Mucosa of stomach (tissue), 1 donor: ENCODE results near the gene MKLN1.

Source experiments
- H3K27me3 ChIP-seq: one replicate; pipeline ENCODE4 v1.7.0; 2013; ENCODE audit warnings: mild to moderate bottlenecking, low read length; ENCODE audit not compliant: control insufficient read depth, insufficient read depth
- H3K36me3 ChIP-seq: one replicate; pipeline ENCODE4 v1.7.0; 2013; ENCODE audit warnings: low read length; ENCODE audit not compliant: control insufficient read depth, insufficient read depth
- H3K4me1 ChIP-seq: one replicate; pipeline ENCODE4 v1.7.0; 2013; ENCODE audit warnings: mild to moderate bottlenecking, low read length; ENCODE audit not compliant: control insufficient read depth, insufficient read depth
- H3K4me3 ChIP-seq: one replicate; pipeline ENCODE4 v1.7.0; 2013; ENCODE audit warnings: low read length
- H3K9ac ChIP-seq: one replicate; pipeline ENCODE4 v1.7.0; 2013; ENCODE audit warnings: mild to moderate bottlenecking, low read length, moderate library complexity
- H3K9me3 ChIP-seq: one replicate; pipeline ENCODE4 v1.7.0; 2013; ENCODE audit warnings: mild to moderate bottlenecking, low read length, moderate library complexity; ENCODE audit not compliant: control insufficient read depth
- donor health status: Pancreatic carcinoma.

The MKLN1 gene

DNA sequence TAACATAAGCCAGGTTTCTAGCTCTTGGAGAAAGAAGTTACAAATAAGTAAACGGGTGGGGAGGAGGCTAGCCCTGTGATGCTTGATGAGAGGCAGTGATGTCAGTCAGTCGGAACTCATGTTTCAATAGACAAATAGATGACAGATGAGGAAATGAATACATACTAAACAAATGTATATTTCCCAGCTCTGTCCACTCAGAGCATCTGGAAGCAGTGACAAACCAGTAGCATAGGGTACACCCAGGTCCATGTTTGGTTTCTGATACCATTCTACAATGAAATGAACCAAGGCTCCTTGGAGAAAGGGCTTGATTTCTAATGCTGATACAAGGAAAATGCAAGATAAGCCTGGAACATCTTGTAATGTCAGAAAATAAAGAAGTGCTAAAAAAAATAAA is 198.1 kb downstream of the MKLN1 start:
- no peaks in the 10 kb centered on the region for H3K9me3 ChIP-seq
- peaks cover 9% of the 10 kb centered on the region for H3K4me1 ChIP-seq
- H3K4me3 ChIP-seq = no peak overlapping the region
- no peaks in the 10 kb centered on the region for H3K27me3 ChIP-seq
- H3K9ac ChIP-seq = no peak overlapping the region
- H3K36me3 ChIP-seq = no peaks in the 10 kb centered on the region

DNA sequence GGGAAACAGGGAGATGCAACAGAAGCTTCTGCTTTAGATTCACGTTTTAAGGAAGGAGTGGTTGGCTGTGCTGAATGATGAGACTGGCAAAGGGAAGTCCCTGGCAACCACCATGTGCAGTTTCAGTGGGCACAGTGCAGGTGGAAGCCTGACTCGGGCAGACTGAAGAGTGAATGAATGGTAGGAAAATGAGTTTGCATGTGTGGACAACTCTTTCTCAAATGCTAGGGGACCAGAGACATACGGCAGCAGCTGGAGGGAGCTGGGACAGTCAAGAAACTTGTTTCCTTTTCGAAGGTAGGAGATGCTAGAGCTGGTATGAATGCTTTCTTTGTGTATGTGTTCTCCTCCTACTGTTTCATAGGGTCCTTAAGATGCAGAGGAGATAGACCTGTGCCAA is 199.8 kb downstream of the MKLN1 start:
- no peaks in the 10 kb centered on the region for H3K36me3 ChIP-seq
- peaks cover 4% of the 10 kb centered on the region for H3K4me1 ChIP-seq
- H3K27me3 ChIP-seq = no peaks in the 10 kb centered on the region
- no peaks in the 10 kb centered on the region for H3K9me3 ChIP-seq
- H3K4me3 ChIP-seq = no peak overlapping the region
- H3K9ac ChIP-seq = no peak overlapping the region

DNA sequence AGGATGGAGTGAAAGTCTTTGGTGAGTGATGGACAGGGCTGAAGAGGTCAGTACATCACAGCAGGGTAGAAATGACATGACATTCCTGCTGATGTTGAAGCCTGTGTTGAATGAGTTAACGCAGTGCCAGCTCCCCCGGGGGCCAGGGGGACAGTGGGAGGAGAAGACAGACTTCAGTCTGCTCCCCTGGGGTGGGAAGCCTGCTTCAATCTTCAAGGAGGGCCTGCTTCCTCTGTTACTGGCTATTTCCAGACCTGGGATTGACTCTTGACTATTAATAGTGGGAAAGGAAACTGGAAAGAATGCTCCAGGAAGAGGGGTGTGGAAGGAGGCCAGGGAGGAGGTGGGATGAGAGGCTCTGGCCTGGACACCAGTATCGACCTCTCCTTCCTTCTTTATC is 201.5 kb downstream of the MKLN1 start:
- H3K4me3 ChIP-seq = no peak overlapping the region
- no peaks in the 10 kb centered on the region for H3K4me1 ChIP-seq
- H3K9me3 ChIP-seq = no peaks in the 10 kb centered on the region
- no peaks in the 10 kb centered on the region for H3K27me3 ChIP-seq
- no peak overlapping the region for H3K9ac ChIP-seq
- H3K36me3 ChIP-seq = no peaks in the 10 kb centered on the region

DNA sequence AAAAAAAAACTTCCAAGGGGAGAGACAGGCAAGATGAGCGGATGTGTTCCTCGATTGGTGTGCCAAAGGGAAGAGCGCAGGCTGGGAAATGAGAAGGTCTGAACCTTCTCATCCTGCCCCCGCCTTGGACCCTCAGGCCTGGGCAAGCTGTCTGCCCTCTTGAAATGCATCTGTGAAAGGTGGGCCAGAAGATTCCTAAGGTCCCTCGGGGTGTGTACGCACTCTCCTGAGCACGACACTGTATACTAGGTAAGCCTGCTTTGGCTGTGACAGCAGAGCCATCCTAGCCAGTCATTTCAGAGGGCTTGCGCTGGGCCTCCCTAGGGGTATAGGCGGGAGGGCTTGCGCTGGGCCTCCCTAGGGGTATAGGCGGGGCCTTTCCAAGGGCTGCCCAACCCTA is 201.9 kb downstream of the MKLN1 start:
- Histone ChIP-seq H3K36me3 (no peaks in the 10 kb centered on the region), H3K4me3 (no peak overlapping the region), H3K9me3 (no peaks in the 10 kb centered on the region), H3K27me3 (no peaks in the 10 kb centered on the region), H3K4me1 (no peaks in the 10 kb centered on the region), H3K9ac (no peak overlapping the region)

GRCh38 chr7:131530137-131530536 is 202.5 kb downstream of the MKLN1 start:
- Histone ChIP-seq H3K9me3 (no peaks in the 10 kb centered on the region), H3K36me3 (no peaks in the 10 kb centered on the region), H3K4me1 (no peaks in the 10 kb centered on the region), H3K9ac (no peak overlapping the region), H3K27me3 (no peaks in the 10 kb centered on the region), H3K4me3 (no peak overlapping the region)

DNA sequence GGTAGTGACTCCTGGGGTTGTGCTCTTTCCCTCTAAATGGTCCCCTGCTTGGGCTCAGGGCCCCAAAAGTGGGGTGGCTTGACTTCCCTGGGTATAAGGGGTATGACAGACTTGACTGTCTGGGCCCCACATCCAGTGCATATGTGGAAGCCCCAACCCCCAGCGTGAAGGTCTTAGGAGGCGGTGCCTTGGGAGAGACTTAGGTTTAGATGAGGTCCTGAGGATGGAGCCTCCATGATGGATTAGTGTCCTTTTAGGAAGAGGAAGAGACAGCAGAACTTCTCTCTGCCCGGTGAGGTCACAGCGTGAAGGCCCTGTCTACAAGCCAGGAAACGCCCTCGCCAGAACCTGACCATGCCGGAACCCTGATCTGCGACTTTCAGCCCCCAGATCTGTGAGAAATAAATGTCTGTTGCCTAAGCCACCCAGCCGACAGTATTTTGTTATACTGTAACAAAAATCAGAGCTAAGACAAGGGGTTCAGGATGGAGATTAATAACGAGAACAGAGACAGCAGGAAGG is 205.0 kb downstream of the MKLN1 start:
- no peaks in the 10 kb centered on the region for H3K9me3 ChIP-seq
- no peaks in the 10 kb centered on the region for H3K27me3 ChIP-seq
- no peak overlapping the region for H3K9ac ChIP-seq
- H3K4me3 ChIP-seq = no peak overlapping the region
- no peaks in the 10 kb centered on the region for H3K36me3 ChIP-seq
- H3K4me1 ChIP-seq = no peaks in the 10 kb centered on the region

DNA sequence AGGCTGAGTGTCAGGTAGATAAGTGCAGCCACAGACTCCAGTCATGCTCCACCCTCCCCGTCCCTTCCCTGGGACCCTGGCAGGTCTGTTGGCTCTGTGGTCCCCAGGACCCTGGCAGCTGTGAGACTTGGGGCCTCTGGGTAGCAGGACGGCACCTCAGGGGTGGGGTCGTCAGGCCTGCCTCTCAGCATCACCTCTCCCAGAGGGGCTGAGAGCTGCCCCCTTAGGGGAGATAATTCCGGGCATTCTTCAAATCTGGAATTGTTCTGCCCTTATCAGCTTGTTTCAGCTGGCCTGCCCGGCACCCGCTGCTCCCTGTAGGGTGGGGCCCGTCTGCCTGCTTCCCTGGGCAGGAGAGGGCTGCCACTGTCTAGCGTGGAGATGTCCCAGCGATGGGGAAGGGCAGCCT is 205.5 kb downstream of the MKLN1 start:
- H3K4me3 ChIP-seq = no peak overlapping the region
- H3K36me3 ChIP-seq = no peaks in the 10 kb centered on the region
- H3K4me1 ChIP-seq = no peaks in the 10 kb centered on the region
- no peaks in the 10 kb centered on the region for H3K9me3 ChIP-seq
- H3K9ac ChIP-seq = no peak overlapping the region
- no peaks in the 10 kb centered on the region for H3K27me3 ChIP-seq

GRCh38 chr7:131533566-131534561 is 206.2 kb downstream of the MKLN1 start:
- Histone ChIP-seq H3K4me1 (no peaks in the 10 kb centered on the region), H3K9me3 (no peaks in the 10 kb centered on the region), H3K4me3 (no peak overlapping the region), H3K27me3 (no peaks in the 10 kb centered on the region), H3K9ac (no peak overlapping the region), H3K36me3 (no peaks in the 10 kb centered on the region)

DNA sequence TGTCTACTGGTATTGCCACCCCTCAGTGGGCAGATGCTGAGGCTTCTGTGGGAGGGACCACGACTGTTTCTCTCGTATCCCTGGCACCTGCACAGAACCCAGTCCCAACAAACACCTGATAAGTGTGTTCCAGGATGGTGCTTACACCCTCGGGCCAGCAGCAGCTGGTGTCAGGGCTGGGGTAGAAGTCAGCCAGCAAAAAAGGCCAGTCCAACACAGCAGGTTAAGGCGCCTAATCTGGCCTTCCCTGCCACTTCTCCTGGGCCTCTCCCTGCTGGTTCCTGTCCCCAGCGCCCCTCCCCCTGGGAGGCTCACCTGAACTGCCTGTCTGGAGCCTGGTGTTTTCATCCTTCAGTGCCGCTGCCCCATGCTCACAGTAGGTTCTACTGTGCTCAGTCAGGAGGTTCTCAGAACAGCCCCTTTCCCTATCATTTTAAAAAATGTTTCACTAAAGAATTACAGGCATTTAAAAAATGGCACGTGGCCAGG is 208.7 kb downstream of the MKLN1 start:
- Histone ChIP-seq H3K9ac (no peak overlapping the region), H3K27me3 (no peaks in the 10 kb centered on the region), H3K4me3 (no peak overlapping the region), H3K9me3 (no peaks in the 10 kb centered on the region), H3K4me1 (peaks cover 11% of the 10 kb centered on the region), H3K36me3 (no peaks in the 10 kb centered on the region)

GRCh38 chr7:131537571-131537978 is 209.9 kb downstream of the MKLN1 start:
- no peaks in the 10 kb centered on the region for H3K27me3 ChIP-seq
- no peak overlapping the region for H3K4me3 ChIP-seq
- no peaks in the 10 kb centered on the region for H3K9me3 ChIP-seq
- no peaks in the 10 kb centered on the region for H3K36me3 ChIP-seq
- H3K4me1 ChIP-seq = peaks cover 11% of the 10 kb centered on the region
- no peak overlapping the region for H3K9ac ChIP-seq

- H3K9me3 ChIP-seq = no peaks in the 10 kb centered on the region
- H3K27me3 ChIP-seq = no peaks in the 10 kb centered on the region
- H3K36me3 ChIP-seq = no peaks in the 10 kb centered on the region
- no peak overlapping the region for H3K4me3 ChIP-seq
- H3K9ac ChIP-seq = no peak overlapping the region
- H3K4me1 ChIP-seq = peaks cover 11% of the 10 kb centered on the region
Observed at GRCh38 chr7:131538071-131538812, 210.6 kb downstream of the MKLN1 start.

DNA sequence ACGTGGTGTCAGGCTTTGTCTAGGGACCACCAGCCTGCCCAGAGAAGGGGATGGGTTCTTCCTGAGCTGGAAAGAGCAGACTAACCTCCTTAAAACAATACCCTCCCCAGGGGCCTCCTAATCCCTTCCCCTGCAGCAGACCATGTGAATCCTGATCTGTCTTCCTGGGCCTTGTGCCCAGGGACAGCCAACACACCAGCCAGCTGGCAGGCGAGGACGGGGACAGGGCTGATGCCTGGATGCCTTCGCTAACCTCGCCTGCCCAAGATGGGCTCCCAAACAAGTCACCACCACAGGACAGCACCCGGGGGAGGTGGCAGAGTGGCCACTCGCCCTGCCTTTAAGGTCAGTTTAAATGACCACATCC is 211.1 kb downstream of the MKLN1 start:
- H3K9ac ChIP-seq = no peak overlapping the region
- H3K4me3 ChIP-seq = no peak overlapping the region
- H3K36me3 ChIP-seq = no peaks in the 10 kb centered on the region
- no peaks in the 10 kb centered on the region for H3K27me3 ChIP-seq
- H3K9me3 ChIP-seq = no peaks in the 10 kb centered on the region
- H3K4me1 ChIP-seq = peaks cover 11% of the 10 kb centered on the region
